Testis (tissue), 2 donors: ENCODE measurements around the gene LRP2.

Source experiments
- CTCF ChIP-seq, 3 experiments: fragments of 450-650 bp in 2 of 3; fragments of 200-600 bp in 1 of 3; sonication (generic) in 1 of 3; IDR thresholded peaks; one replicate each; pipeline ENCODE4 v1.5.1; 2016 to 2019; ENCODE audit warnings: antibody characterized with exemption in 3 of 3, mild to moderate bottlenecking in 2 of 3, moderate library complexity in 1 of 3
- POLR2A ChIP-seq: fragments of 450-650 bp; IDR thresholded peaks from one replicate; pipeline ENCODE4 v1.6.1; 2017; ENCODE audit warnings: antibody characterized with exemption, mild to moderate bottlenecking, moderate library complexity

- TF ChIP-seq POLR2A, result no peak
- TF ChIP-seq CTCF (IDR thresholded peaks at IDR 0.05), result no peak
These were observed 256.2 kb downstream of the LRP2 start for GRCh38 chr2:169106134-169106533.
